Effector CD4-positive, alpha-beta T cell (primary cell): ENCODE measurements around the gene SLC12A3.
"Not testable (repeated sequence)": the region's sequence is repeated elsewhere in the genome, so short reads cannot be mapped to it uniquely, and the experiment has no call there.

Source experiments
- DNase-seq: peaks from one replicate; pipeline ENCODE4 v3.0.0-alpha.2; 2020

SLC12A3 gene

DNA sequence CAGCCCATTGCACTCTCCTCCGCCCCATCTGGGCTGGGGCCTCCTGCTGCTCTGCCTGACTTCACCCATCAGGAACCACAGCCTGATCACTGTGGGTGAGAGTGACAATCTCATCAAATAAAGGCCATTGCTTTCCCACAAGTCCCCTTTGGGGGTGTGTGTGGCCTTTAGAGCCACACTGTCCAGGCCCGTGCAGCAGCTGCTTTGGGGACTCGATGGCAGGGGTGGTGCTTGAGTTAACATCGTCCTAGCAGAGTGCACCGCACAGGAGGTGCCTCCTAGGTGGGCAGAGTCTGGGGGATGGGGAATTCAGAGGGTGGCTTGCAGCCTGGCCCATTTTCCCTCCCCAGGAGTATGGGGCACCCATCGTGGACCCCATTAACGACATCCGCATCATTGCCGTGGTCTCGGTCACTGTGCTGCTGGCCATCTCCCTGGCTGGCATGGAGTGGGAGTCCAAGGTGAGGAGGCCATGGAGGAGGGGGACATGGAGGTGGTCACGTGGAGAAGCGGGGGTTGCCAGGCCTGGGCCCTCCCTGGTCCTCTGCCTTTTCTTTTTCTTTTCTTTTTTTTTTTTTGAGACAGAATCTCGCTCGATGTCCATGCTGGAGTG is 5.4 kb downstream of the SLC12A3 start:
- DNase-seq = no peak

DNA sequence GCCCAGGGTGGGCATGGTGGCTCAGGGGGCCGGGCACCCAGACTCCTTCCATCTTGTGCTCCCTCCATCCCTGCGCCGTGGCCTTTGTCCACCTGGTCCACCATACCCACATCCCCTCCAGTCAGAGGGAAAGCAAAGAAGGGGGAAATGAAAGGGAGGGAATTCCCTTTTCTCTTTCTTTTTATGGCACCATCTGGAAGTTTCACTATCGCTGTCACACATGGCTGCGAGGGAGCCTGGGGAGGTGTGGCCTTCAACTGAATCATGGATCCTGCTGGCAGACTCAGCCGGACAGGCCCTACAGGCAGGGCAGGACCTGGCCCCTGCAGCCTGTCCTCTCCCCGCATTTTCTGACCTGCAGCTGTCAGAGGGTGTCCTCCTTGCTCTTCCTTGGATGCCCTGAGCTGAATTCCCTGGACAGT is 6.2 kb downstream of the SLC12A3 start:
- DNase-seq = no peak

DNA sequence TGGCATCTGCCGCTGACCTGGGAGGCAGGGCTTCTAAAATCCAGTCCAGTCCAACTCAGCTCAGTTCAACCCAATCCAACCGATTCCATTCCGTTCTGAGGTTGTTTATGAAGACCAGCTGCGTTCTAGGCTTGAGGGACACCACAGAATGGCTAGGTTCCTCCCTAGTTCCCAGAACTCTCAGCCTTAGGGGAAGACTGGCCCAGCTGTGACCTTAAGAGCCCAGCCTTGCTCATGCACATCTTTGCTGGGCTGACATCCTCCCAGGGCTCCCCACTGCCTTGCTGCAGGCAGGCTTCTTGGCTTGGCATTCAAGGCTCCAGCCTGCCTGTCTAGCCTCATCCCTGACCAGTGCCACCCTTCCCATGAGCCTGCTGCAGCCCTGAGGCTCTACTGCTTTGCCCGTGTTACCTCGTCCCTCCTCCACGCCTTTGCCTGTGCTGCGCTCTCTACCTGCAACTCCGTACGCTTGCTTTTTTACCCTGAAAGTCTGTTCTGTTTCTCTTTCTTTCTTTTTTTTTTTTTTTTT is 7.9 kb downstream of the SLC12A3 start:
- no peak for DNase-seq

DNA sequence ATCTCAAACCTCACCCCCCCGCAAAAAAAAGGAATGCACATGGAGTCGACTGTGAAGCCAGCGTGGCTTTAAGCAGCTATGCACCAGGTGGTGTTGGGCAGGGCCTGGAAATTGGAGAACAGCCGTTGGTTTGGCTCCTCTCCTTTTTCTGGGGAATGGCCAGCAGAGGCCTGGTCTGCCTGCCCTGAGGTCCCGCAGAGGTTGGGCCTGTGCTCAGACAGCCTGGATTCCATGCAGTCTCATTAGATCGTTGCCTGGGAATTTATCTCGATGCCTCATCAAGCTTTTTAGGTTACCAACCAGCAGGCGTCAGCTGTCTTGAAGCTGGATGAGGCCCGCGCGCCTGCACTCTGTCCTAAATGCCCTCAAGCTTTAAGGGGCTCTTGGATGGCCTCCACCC is 9.8 kb downstream of the SLC12A3 start:
- DNase-seq = no peak

DNA sequence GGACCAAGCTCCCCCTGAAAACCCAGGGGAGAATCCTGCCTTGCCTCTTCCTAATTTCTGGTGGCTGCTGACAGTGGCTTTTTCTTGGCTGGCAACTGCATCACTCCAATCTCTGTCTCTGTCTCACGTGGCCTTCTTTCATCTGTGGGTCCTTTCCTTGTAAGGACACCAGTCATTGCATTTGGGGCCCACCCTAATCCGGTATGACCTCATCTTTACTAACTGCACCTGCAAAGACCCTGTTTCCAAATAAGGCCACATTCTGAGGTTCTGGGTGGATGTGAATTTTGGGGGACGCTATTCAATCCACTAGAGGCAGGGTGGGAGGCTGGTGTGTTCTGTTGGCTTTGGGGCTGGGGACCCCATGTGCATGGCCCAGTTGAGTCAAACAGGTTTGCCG is 11.0 kb downstream of the SLC12A3 start:
- DNase-seq = no peak

DNA sequence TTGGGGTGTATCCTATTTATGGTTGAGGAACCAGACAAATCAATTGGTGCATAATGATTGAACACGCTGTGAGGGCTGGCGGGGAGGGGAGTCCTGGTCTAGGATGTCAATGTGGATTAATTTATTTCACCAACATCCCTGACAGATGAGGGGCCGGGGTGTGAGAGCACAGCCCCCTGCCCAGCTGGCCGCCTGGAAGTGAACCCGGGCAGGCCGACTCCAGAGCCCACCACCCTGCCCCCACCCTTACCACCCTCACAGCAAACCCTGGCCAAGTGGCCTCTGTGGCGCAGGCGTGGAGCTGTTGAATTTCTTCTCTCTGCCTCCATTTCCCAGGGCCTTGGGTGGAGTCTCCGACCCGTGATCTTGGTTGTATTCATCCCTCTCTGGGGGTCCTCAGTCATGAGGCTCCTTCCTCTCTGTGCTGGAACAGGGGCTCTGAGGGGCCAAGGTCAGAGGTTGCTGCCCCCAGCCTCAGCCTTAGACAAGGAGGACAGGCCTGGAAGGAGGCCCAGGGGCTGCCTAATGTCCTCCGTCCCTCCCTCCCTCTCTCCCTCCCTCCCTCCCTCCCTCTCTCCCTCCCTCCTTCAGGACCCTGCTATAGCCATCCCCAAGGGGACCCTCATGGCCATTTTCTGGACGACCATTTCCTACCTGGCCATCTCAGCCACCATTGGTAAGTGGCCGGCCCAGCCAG is 12.6 kb downstream of the SLC12A3 start:
- no peak for DNase-seq

DNA sequence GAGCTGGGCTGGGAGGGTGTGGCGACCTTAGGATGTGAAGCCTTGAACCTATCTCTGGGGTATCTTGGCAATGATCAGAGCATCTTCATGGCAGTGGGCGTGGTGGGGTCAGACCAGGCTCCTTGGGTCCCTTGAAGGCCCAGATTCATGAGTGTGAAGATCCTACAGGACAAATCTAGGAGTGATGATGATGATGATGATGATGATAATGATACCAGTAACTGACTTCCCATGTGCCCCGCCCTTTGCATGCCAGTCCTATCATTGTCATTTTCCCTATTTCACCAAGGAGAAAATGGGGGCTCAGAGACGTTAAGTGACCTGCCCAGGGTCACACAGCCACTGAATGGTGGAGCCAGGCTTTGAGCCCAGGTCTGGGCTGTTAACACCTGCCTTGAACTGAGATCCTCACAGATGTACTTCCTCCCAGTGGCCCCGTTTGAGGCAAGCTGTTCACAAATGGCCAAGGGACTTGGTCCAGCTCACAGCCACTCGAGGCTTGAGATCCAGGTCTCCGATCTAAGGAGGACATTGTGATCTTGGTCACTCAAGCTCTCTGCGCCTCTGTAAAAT is 13.4 kb downstream of the SLC12A3 start:
- DNase-seq = no peak

DNA sequence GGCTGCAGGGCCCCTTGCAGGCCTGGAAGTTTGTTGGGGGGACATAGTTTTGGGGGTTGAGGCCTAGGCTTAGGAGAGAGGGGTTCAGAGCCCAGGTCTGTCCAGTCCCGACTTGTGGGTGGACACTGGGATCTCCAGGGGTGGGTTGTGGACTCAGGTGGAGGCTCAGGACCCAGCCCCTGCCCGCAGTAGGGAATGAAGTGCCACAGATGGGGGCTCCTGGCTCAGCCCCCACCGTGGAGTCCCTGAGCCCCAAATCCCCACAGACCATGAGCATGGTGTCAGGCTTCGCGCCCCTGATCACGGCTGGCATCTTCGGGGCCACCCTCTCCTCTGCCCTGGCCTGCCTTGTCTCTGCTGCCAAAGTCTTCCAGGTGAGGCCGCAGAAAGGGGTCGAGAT is 14.3 kb downstream of the SLC12A3 start:
- DNase-seq = no peak

DNA sequence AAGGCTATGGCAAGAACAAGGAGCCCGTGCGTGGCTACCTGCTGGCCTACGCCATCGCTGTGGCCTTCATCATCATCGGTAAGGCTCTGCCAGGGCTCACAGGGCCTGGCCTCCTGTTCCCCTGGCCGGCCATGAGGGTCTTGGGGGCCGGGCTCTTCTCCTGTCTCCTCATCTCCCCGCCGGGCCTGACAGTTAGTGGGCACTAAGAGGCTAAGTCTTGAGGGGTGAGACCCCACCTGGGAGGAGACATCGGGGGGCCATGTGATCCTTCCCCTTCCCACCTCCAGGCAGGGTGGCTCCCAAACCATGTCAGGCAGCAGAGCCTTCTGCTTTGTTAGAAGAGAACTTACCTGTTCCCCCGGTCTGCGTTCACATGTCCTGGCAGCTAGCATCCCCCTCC is 15.2 kb downstream of the SLC12A3 start:
- no peak for DNase-seq

DNA sequence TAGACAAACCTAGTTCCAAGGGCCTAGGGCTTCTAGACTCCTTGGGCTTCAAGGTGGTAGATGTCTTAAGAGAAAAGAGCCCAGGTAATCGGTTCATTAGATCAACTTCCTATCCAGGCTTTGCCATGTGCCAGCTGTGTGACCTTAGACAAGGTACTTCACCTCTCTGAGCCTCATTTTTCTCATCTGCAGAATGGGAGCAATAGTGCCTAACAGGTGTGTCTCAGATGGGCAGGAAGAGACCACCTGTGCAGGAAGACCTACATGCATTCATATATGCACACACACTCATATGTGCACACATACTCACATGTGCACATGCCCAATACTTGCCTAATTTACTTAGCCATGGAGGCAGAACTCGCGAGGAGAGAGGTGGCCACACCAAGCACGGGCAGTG is 15.7 kb downstream of the SLC12A3 start:
- no peak for DNase-seq

DNA sequence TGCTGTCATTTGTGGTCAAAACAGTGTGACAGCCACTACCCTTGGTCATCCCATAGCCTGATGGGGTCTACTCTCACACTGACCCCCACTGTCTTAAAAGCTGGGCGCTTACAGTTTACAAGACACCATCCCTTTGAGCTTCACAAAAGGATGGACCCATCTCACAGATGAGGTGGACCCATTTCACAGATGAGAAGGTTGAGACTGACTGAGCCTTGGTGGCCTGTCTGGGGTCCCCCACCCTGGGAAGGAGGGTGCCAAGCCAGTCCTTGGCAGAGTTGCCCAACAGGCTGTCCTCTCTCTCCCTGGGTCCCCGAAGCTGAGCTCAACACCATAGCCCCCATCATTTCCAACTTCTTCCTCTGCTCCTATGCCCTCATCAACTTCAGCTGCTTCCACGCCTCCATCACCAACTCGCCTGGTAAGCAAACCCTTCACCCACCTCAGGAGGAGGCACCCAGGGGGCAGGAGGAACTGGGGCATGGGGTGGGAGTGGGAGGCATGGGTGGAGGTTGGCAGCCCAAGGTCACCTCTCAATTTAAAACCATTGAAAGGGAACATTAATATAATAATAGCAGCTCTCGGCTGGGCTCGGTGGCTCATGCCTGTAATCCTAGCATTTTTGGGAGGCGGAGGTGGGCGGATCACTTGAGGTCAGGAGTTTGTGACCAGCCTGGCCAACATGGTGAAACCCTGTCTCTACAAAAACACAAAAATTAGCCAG is 17.2 kb downstream of the SLC12A3 start:
- DNase-seq = no peak

DNA sequence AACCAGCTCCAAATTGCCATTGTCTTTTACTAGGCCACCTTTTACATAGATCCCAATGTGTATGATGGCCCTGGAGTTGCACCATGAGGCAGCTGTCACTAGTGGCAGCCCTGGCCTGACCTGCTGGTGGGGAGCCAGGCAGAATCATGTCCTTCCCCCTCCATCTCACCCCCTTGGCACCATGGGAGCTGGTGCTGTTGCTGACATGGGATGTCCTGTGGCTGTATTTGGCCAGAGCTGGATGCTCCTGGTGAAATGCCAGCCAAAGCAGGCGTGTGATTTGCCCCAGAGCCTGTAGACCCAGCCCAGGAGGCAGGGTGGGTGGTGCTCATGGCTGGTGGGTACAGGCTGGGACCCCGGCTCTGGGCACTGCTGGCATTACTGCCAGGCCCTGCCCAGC is 18.6 kb downstream of the SLC12A3 start:
- no peak for DNase-seq

DNA sequence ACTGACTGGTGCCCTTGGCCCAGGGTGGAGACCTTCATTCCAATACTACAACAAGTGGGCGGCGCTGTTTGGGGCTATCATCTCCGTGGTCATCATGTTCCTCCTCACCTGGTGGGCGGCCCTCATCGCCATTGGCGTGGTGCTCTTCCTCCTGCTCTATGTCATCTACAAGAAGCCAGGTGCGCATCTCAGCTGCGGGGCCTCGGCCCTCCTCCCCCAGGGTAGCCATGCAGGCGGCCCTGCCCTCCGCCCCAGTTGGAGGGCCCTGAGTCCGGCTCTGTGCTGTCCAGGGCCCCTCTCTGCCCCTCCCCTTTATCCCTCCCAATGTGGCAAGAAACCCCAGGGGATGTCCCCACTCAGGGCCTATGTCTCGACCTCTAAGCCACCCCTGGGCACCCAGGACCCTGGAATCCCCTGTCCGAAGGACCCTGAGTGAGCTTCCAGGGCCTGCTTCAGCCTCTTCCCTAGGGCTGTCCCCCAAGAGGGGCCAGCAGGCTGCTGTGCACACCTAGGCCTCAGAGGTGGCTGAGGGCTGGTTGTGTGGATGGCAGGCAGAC is 19.1 kb downstream of the SLC12A3 start:
- DNase-seq = no peak

DNA sequence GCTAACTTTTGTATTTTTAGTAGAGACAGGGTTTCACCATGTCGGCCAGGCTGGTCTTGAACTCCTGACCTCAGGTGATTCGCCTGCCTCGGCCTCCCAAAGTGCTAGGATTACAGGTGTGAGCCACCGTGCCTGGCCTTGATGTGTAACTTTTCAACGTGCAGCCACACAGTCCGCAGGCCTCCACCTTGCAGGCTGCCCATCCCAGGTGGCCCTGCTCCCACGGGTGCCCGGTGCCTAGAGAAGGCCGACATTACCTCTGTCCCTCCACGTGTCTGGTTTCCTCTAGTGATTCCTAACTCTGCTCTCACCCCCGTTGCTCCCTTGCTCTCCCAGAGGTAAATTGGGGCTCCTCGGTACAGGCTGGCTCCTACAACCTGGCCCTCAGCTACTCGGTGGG is 19.9 kb downstream of the SLC12A3 start:
- DNase-seq = not testable (repeated sequence)

DNA sequence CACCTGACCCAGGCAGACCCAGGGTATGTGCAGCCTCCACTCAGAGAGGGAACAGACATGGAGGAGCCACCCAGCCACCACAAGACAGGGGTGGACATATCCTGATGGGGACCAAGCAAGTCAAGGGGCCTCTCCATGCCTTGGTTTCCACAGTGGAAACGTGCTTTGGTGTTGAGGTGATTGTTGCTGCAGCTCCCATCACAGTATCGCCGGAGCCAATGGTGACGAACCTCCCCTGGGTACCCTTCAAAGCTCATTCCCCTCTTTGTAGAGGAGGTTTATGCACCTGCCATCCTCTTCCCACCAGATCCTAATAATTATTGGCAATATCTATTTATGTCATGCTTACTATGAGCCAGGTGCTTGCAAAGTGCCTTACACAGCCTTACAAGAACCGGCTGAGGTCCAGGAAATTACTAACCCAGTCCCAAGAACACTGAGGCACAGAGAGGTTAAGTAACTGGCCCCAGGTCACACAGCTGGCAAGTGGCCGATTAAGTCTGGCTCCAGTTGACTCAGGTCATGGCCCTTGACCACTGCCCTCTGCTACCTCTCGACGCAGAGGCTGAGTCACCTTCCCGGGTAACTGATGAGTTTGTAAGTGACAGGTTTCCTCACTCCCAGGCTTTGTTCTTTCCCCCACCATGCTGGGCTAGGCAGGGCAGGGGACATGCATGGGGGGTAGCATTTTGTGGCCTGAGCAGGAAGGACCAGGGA is 20.6 kb downstream of the SLC12A3 start:
- DNase-seq = no peak

DNA sequence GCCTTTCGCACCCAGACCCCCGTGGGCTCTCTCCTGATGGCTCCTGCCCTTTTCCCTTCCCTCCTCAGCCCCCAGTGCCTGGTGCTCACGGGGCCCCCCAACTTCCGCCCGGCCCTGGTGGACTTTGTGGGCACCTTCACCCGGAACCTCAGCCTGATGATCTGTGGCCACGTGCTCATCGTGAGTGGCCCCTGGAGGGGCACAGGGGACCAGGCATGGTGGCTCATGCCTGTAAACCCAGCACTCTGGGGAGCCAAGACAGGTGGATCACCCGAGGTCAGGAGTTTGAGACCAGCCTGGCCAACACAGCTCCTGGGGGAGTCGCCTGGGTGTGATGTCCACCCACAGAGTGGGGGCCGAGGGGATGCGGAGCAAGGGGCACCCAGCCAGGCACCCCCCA is 21.3 kb downstream of the SLC12A3 start:
- no peak for DNase-seq

DNA sequence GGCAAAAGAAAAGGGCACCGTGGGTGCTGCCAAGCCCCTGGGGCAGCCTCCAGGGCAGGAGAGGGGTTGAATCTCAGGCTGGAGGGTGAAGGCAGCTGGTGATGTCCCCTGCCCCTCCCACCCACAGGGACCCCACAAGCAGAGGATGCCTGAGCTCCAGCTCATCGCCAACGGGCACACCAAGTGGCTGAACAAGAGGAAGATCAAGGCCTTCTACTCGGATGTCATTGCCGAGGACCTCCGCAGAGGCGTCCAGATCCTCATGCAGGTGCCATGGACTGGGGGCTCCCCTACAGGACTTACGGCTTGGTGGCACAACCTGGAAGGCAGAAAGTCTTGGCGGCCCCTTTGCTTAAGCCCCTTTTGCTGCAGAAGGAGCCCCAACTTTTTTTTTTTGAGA is 21.8 kb downstream of the SLC12A3 start:
- no peak for DNase-seq

DNA sequence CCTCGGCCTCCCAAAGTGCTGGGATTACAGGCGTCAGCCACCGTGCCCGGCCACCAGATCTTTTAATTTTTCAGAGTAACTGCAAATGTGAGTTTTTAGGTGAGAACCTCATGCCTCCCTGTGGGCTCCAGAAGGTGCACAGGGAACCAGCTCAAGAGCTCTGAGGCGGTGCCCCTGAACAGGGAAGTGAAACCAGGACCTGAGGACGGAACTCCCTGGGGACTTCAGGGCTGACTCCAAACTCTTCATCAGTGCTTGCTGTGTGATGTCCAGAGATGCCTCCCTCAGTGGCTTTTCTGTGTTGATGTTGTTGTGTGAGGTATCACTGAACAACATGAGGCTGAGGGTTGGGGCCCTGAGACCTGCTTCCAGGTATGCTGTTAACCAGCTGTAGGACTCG is 23.8 kb downstream of the SLC12A3 start:
- no peak for DNase-seq

DNA sequence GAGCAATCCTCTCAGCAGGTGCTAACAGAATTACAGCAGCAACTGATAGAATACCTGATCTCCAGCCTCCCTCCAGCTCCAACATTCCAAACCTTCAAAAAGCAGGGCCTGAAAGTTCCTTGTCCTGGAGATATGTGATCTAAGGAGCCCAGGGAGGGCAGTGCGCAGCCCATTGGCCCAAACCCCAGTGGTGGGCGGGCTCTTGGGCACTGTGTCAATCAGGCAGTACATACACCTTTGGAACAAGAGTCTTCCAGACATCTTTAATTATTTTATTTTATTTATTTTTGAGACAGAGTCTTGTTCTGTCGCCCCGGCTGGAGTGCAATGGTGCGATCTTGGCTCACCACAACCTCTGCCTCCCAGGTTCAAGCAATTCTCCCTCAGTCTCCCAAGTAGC is 24.2 kb downstream of the SLC12A3 start:
- no peak for DNase-seq

DNA sequence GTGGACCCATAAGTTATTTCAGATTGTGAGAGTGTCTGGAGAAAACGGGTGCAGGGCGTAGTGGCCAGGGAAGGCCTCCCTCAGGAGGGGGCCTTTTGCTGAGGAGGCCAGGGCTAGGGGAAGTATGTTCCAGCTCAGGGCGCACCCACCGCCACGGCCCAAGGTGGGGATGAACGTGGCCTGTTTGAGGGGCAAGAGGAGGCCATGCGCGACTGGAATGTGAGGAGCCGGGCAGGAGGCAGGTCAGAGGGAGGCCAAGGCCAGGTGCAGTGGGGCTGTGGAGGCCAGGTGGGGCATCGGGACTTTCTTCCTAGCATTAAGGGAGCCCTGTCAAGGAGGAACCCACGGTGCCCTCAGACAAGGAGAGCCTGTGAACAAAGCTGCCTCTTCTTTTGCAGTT is 26.7 kb downstream of the SLC12A3 start:
- no peak for DNase-seq

DNA sequence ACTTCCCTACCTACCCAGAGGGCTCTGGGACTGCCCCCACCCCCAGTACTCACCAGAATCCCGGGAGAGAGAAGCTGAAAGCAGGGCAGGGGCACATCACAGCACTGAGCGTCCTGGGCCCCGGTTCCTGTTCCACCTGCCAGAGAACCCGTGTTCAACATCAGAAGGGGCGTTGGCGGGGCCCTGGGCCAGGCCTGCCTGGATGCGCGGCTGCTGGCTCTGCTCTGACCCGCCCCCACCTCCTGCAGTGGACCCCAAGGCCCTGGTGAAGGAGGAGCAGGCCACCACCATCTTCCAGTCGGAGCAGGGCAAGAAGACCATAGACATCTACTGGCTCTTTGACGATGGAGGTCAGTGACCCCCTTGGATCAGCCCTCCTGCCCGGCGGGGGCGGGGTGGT is 27.7 kb downstream of the SLC12A3 start:
- DNase-seq = no peak

DNA sequence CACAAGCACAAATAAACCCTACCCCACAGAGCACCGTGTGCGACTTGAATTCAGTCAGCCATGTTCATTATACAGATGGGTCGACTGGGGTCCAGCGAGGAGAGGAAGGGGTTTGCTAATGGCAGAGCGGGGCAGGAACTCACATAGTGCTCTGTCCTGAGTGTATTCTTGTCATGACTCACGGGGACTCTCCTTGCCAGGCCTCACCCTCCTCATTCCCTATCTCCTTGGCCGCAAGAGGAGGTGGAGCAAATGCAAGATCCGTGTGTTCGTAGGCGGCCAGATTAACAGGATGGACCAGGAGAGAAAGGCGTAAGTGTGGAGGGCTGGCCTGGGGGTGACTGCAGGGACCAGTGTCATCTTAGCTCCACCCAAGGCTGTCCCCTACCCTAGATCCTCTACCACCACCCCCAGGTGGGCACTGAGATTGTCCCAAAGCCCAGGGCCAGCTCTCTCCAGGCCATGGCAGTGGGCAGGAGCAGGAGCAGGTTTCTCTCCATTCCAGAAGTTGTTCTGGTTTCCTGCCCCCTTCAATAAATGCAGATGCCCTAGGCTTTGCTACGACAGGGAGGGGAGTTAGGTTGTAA is 29.4 kb downstream of the SLC12A3 start:
- no peak for DNase-seq
